Lung (tissue), 12 donors: ENCODE data around the gene CMTM7. TPM values are rescaled to one million over a fixed set of nuclear protein-coding genes. Genes with fewer than 3 reads are reported as not detected.
A peak's percentile ranks its signal among the peaks of the same experiment; 100 is the strongest.

Source experiments
- ATAC-seq: fragments of 200-7000 bp; cut with Tn5 transposase; one replicate; pipeline ENCODE4 v1.9.1; 2020; ENCODE audit warnings: moderate number of reproducible peaks; ENCODE audit not compliant: insufficient read depth, low FRiP score
- DNase-seq, 3 donors: peaks; one replicate each; pipeline ENCODE4 v3.0.0-alpha.2; 2013 to 2017
- H3K27ac ChIP-seq, 2 donors: one replicate each; pipeline ENCODE4 v1.5.1; 2013; ENCODE audit warnings: mild to moderate bottlenecking in 2 of 2, moderate library complexity in 2 of 2, control low read depth in 1 of 2, inconsistent platforms in 1 of 2, low read depth in 1 of 2, low read length in 1 of 2
- H3K27me3 ChIP-seq, 3 donors: one replicate each; pipeline ENCODE4 v1.5.1; 2013; ENCODE audit warnings: low read length in 2 of 3; ENCODE audit not compliant: control insufficient read depth in 3 of 3, insufficient read depth in 3 of 3
- H3K36me3 ChIP-seq, 4 donors: one replicate each; pipeline ENCODE4 v1.5.1; 2013; ENCODE audit warnings: low read length in 4 of 4, mild to moderate bottlenecking in 1 of 4, moderate library complexity in 1 of 4; ENCODE audit not compliant: control insufficient read depth in 4 of 4, insufficient read depth in 4 of 4
- H3K4me1 ChIP-seq, 5 donors: one replicate each; pipeline ENCODE4 v1.5.1; 2013; ENCODE audit warnings: low read length in 5 of 5, mild to moderate bottlenecking in 2 of 5, moderate library complexity in 1 of 5; ENCODE audit not compliant: control insufficient read depth in 5 of 5, insufficient read depth in 5 of 5
- H3K4me3 ChIP-seq: one replicate; pipeline ENCODE4 v1.5.1; 2013; ENCODE audit warnings: mild to moderate bottlenecking, control low read depth, moderate library complexity
- H3K9ac ChIP-seq, 2 donors: one replicate each; pipeline ENCODE4 v1.5.1; 2013; ENCODE audit warnings: low read length in 2 of 2, control low read depth in 1 of 2; ENCODE audit not compliant: insufficient read depth in 1 of 2
- H3K9me3 ChIP-seq, 4 donors: one replicate each; pipeline ENCODE4 v1.5.1; 2013; ENCODE audit warnings: low read length in 3 of 4, mild to moderate bottlenecking in 1 of 4, moderate library complexity in 1 of 4; ENCODE audit not compliant: control insufficient read depth in 4 of 4, insufficient read depth in 3 of 4
- WGBS, 2 donors: extraction: QIAGEN DNeasy Blood & Tissue Kit; methylation state at CpG; one replicate each; pipeline ENCODE4 v1.1.7; 2013; 5-methylcytosine and 5-hydroxymethylcytosine counted together
- polyA plus RNA-seq, 2 donors: library from polyadenylated mRNA; stranded (reverse); fragments of 200-250 nt; gene quantifications; one replicate each; pipeline ENCODE4 v1.2.1, GENCODE V29; 2013
- total RNA-seq, 2 donors: library from RNA; depleted of rRNA in 1 of 2; stranded (reverse); fragments of >200 nt in 1 of 2; gene quantifications; one replicate each; pipeline ENCODE4 v1.2.1, GENCODE V29; 2014 to 2021
- TF ChIP-seq, protein P1 (sequence below): IDR thresholded peaks from 2 replicates; pipeline ENCODE4 v1.5.1; 2012; ENCODE audit warnings: mild to moderate bottlenecking; ENCODE audit errors: control extremely low read depth, extremely low read depth
- donor health status: control.
- donor health status: control.
- donor health status: Bipolar disorder and iron deficiency.
- donor health status: healthy.
- donor health status: DM: yes; HTN: yes; CAD: no.

CMTM7 gene
- total and polyA plus RNA-seq, 4 donors: 33.1 to 46.8 (median 43.8) TPM

- H3K27me3 ChIP-seq: no peaks in the 10 kb centered on the region
- ATAC-seq: no peak
- TF ChIP-seq, protein P1, sequence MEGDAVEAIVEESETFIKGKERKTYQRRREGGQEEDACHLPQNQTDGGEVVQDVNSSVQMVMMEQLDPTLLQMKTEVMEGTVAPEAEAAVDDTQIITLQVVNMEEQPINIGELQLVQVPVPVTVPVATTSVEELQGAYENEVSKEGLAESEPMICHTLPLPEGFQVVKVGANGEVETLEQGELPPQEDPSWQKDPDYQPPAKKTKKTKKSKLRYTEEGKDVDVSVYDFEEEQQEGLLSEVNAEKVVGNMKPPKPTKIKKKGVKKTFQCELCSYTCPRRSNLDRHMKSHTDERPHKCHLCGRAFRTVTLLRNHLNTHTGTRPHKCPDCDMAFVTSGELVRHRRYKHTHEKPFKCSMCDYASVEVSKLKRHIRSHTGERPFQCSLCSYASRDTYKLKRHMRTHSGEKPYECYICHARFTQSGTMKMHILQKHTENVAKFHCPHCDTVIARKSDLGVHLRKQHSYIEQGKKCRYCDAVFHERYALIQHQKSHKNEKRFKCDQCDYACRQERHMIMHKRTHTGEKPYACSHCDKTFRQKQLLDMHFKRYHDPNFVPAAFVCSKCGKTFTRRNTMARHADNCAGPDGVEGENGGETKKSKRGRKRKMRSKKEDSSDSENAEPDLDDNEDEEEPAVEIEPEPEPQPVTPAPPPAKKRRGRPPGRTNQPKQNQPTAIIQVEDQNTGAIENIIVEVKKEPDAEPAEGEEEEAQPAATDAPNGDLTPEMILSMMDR: no peak
- WGBS, 2 donors: 97 to 98% methylated on average over 3 of the region's 3 CpGs
- no peak overlapping the region for H3K4me3 ChIP-seq
- DNase-seq: no peak
- peaks cover 0 to 16% (median 8%) of the 10 kb centered on the region in 5 donors for H3K4me1 ChIP-seq
- no peak overlapping the region for H3K27ac ChIP-seq
- H3K36me3 ChIP-seq: peaks cover 0 to 1% (median 0%) of the 10 kb centered on the region in 4 donors
- no peaks in the 10 kb centered on the region for H3K9me3 ChIP-seq
- H3K9ac ChIP-seq: no peak overlapping the region
Measured at GRCh38 chr3:32412887-32413286, 21.2 kb downstream of the CMTM7 start.

DNA sequence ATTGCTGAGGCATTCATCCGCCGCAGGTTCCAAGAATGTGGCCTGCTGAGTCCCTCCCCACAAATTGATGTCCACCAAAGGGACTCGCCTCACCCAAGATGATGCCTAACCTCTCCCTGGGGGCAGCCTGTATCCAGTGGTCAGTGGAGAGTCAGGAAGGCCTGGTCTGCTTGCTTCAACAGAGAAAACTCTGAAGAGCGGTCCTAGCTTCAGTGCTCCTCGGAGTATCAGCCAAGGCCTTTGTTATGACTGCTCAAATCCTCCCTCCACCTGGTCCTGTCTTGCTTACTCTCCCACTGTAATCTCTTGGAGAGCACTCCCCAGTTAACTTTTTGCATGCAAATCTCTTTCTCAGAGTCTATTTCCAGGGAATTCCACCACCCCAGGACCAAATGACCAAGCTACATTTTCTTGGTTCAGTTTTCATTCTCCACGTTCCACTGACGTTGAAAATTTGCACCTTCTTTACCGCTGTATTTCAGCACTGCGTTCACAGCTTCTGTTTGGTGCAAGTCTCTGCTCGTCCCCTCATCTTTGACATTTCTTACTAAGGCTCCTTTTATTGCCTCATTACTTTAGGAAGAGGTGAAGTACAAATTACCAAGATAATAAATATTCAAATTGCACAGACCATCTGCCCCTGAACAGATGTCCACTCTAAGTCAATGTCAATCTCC lies 22.3 kb downstream of the CMTM7 start:
- 85% methylated on average over 10 of the region's 10 CpGs for WGBS, 2 donors
- H3K9me3 ChIP-seq: no peaks in the 10 kb centered on the region
- TF ChIP-seq, protein P1: no peak
- H3K27ac ChIP-seq: peak overlapping the region in 1 of 2 donors; percentile 68
- no peaks in the 10 kb centered on the region for H3K27me3 ChIP-seq
- ATAC-seq: no peak
- peaks cover 0 to 1% (median 0%) of the 10 kb centered on the region in 4 donors for H3K36me3 ChIP-seq
- no peak overlapping the region for H3K9ac ChIP-seq
- H3K4me1 ChIP-seq: peaks cover 0 to 16% (median 8%) of the 10 kb centered on the region in 5 donors
- H3K4me3 ChIP-seq: no peak overlapping the region
- DNase-seq: no peak

GRCh38 chr3:32414522-32415202 lies 23.0 kb downstream of the CMTM7 start:
- Histone ChIP-seq H3K9ac (no peak overlapping the region), H3K9me3 (no peaks in the 10 kb centered on the region), H3K36me3 (peaks cover 0 to 1% (median 0%) of the 10 kb centered on the region in 4 donors), H3K4me3 (no peak overlapping the region), H3K27ac (peak overlapping the region; percentile 18 to 89), H3K27me3 (no peaks in the 10 kb centered on the region), H3K4me1 (peaks cover 0 to 16% (median 8%) of the 10 kb centered on the region in 5 donors)
- TF ChIP-seq, protein P1: no peak
- WGBS, 2 donors: 49 to 53% methylated on average over 6 of the region's 6 CpGs
- ATAC-seq: peak; percentile 78
- DNase-seq: peak in 2 of 3 donors; percentile 54 to 76
